ENCODE measurements around the gene RBM34.

The RBM34 gene

DNA sequence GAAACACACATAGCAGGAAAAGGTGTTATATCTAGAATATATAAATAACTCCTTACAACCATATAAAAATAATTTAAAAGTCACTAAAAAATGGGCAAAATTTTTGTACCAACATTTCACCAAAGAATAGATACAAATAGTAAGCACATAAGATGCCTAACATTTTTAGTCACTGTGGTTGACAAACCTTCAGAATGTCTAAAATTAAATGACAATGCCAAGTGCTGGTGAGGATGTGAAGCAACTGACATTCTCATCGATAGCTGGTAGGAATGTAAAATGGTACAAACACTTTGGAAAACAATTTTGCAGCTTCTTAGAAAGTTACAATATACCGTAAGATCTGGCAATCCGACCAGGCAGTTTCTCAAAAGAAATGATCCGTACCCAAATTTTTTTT lies 18.1 kb downstream of the RBM34 start:
- Histone ChIP-seq H4K20me1 (ENCODE audit: insufficient read depth, low read length, poor library complexity, severe bottlenecking) (no peaks in the 10 kb centered on the region), H3K9me2 (replicated peaks; ENCODE audit: low read depth, low read length) (no peaks in the 10 kb centered on the region), H3K9ac (ENCODE audit: low read depth, low read length, poor library complexity, severe bottlenecking) (no peak overlapping the region), H2AFZ (ENCODE audit: low read length) (no peak overlapping the region), H3K4me2 (ENCODE audit: low read depth, low read length, poor library complexity, severe bottlenecking) (no peak overlapping the region), H3K79me2 (ENCODE audit: insufficient read depth, low read length) (peaks cover 17% of the 10 kb centered on the region; the same call in 1 of the 2 replicates), H3K36me3 (ENCODE audit: insufficient read depth, low read length) (peaks cover 59% of the 10 kb centered on the region), H3K4me1 (ENCODE audit: insufficient read depth, low read length, poor library complexity, severe bottlenecking) (no peaks in the 10 kb centered on the region), H3F3A (ENCODE audit: low read depth) (no peaks in the 10 kb centered on the region), H3K4me3 (ENCODE audit: low read length, poor library complexity, severe bottlenecking) (no peak overlapping the region), H3K9me3 (ENCODE audit: insufficient read depth, low read depth, low read length) (no peaks in the 10 kb centered on the region), H3K27me3 (ENCODE audit: insufficient read depth, low read length, poor library complexity, severe bottlenecking) (no peaks in the 10 kb centered on the region)
- TF ChIP-seq, protein P1, sequence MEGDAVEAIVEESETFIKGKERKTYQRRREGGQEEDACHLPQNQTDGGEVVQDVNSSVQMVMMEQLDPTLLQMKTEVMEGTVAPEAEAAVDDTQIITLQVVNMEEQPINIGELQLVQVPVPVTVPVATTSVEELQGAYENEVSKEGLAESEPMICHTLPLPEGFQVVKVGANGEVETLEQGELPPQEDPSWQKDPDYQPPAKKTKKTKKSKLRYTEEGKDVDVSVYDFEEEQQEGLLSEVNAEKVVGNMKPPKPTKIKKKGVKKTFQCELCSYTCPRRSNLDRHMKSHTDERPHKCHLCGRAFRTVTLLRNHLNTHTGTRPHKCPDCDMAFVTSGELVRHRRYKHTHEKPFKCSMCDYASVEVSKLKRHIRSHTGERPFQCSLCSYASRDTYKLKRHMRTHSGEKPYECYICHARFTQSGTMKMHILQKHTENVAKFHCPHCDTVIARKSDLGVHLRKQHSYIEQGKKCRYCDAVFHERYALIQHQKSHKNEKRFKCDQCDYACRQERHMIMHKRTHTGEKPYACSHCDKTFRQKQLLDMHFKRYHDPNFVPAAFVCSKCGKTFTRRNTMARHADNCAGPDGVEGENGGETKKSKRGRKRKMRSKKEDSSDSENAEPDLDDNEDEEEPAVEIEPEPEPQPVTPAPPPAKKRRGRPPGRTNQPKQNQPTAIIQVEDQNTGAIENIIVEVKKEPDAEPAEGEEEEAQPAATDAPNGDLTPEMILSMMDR (conservative IDR thresholded peaks at IDR 0.05; ENCODE audit: low read length) = no peak
- no peak for TF ChIP-seq EZH2phosphoT487 (IDR thresholded peaks at IDR 0.05; ENCODE audit: borderline replicate concordance)

- H3F3A ChIP-seq (ENCODE audit: low read depth) = no peaks in the 10 kb centered on the region
- no peak overlapping the region for H3K4me2 ChIP-seq (ENCODE audit: low read depth, low read length, poor library complexity, severe bottlenecking)
- peaks cover 8% of the 10 kb centered on the region; the same call in 1 of the 2 replicates for H3K79me2 ChIP-seq (ENCODE audit: insufficient read depth, low read length)
- H3K27me3 ChIP-seq (ENCODE audit: insufficient read depth, low read length, poor library complexity, severe bottlenecking) = no peaks in the 10 kb centered on the region
- H4K20me1 ChIP-seq (ENCODE audit: insufficient read depth, low read length, poor library complexity, severe bottlenecking) = peaks cover 6% of the 10 kb centered on the region
- no peak overlapping the region for H3K4me3 ChIP-seq (ENCODE audit: low read length, poor library complexity, severe bottlenecking)
- peaks cover 72% of the 10 kb centered on the region for H3K36me3 ChIP-seq (ENCODE audit: insufficient read depth, low read length)
- H3K9me3 ChIP-seq (ENCODE audit: insufficient read depth, low read depth, low read length) = no peaks in the 10 kb centered on the region
- H3K9me2 ChIP-seq (replicated peaks; ENCODE audit: low read depth, low read length) = no peaks in the 10 kb centered on the region
- H3K9ac ChIP-seq (ENCODE audit: low read depth, low read length, poor library complexity, severe bottlenecking) = no peak overlapping the region
- no peaks in the 10 kb centered on the region for H3K4me1 ChIP-seq (ENCODE audit: insufficient read depth, low read length, poor library complexity, severe bottlenecking)
- H2AFZ ChIP-seq (ENCODE audit: low read length) = no peak overlapping the region
- TF ChIP-seq, protein P1 (conservative IDR thresholded peaks at IDR 0.05; ENCODE audit: low read length) = no peak
- no peak for TF ChIP-seq EZH2phosphoT487 (IDR thresholded peaks at IDR 0.05; ENCODE audit: borderline replicate concordance)
These were observed 21.7 kb downstream of the RBM34 start for GRCh38 chr1:235139315-235139714.

DNA sequence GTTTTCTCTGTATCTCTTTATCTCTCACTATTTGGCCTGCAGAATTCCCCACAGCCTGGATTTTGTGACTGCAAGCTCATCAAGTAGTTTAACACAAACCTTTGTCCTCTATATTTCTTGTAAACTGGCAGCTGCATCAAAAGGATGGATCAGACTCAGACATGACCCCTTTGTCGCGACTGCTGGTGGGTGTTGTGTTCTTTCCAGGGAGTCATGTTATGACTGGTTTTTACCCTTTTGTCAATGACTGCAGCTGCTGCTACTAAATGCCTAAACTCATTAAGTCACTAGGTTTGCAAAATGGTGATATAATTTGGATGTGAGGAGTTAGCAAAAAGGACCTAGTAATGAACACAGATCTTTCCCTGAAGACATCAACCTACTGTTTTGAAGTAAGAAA lies 22.2 kb downstream of the RBM34 start:
- no peak overlapping the region for H3K4me2 ChIP-seq (ENCODE audit: low read depth, low read length, poor library complexity, severe bottlenecking)
- H3K4me3 ChIP-seq (ENCODE audit: low read length, poor library complexity, severe bottlenecking) = no peak overlapping the region
- no peaks in the 10 kb centered on the region for H3K9me3 ChIP-seq (ENCODE audit: insufficient read depth, low read depth, low read length)
- no peak overlapping the region for H2AFZ ChIP-seq (ENCODE audit: low read length)
- H3F3A ChIP-seq (ENCODE audit: low read depth) = no peaks in the 10 kb centered on the region
- H3K9ac ChIP-seq (ENCODE audit: low read depth, low read length, poor library complexity, severe bottlenecking) = no peak overlapping the region
- peaks cover 6% of the 10 kb centered on the region for H4K20me1 ChIP-seq (ENCODE audit: insufficient read depth, low read length, poor library complexity, severe bottlenecking)
- no peaks in the 10 kb centered on the region for H3K9me2 ChIP-seq (replicated peaks; ENCODE audit: low read depth, low read length)
- TF ChIP-seq, protein P1 (conservative IDR thresholded peaks at IDR 0.05; ENCODE audit: low read length) = no peak
- TF ChIP-seq EZH2phosphoT487 (IDR thresholded peaks at IDR 0.05; ENCODE audit: borderline replicate concordance) = no peak
- H3K36me3 ChIP-seq (ENCODE audit: insufficient read depth, low read length) = peaks cover 73% of the 10 kb centered on the region; the same call in 1 of the 2 replicates
- no peaks in the 10 kb centered on the region for H3K27me3 ChIP-seq (ENCODE audit: insufficient read depth, low read length, poor library complexity, severe bottlenecking)
- H3K4me1 ChIP-seq (ENCODE audit: insufficient read depth, low read length, poor library complexity, severe bottlenecking) = no peaks in the 10 kb centered on the region
- peaks cover 8% of the 10 kb centered on the region; the same call in 1 of the 2 replicates for H3K79me2 ChIP-seq (ENCODE audit: insufficient read depth, low read length)

Data from Loucy (cell line).